H1 (cell line): ENCODE results near the gene TCERG1L. TPM values are rescaled to one million over a fixed set of nuclear protein-coding genes. Genes with fewer than 3 reads are reported as not detected.

ENCODE experiments used
- CTCF ChIA-PET: fragments of 300-600 bp; sonication (Branson Sonifier 250); formaldehyde crosslinking; loops from one replicate; lab custom pipeline; 2021; ENCODE audit not compliant: partially characterized antibody; lab: Charles Lee
- POLR2A ChIA-PET: fragments of 300-600 bp; sonication (Branson Sonifier 250); formaldehyde crosslinking; loops from one replicate; lab custom pipeline; 2021; ENCODE audit warnings: inconsistent platforms; ENCODE audit not compliant: partially characterized antibody; lab: Charles Lee
- DNase-seq, 2 experiments: peaks; one replicate each; pipeline versions ENCODE4 v3.0.0 to v3.0.0-alpha.2; 2010 to 2022; ENCODE audit warnings: low spot score in 2 of 2, low read depth in 1 of 2, mixed read lengths in 1 of 2
- FAIRE-seq: peaks from 2 replicates; lab custom pipeline; 2011; peaks lifted over from hg19 to GRCh38; lab: Jason Lieb, UNC
- H2AFZ ChIP-seq: 2 replicates; pipeline ENCODE4 v1.8.1; 2012; ENCODE audit warnings: low read length, inconsistent platforms
- H2AK5ac ChIP-seq: 2 replicates; pipeline ENCODE4 v1.6.1; 2013; ENCODE audit warnings: low read depth, low read length
- H2BK120ac ChIP-seq: replicated peaks from 2 replicates; pipeline ENCODE3; 2013; ENCODE audit warnings: low read depth, low read length, inconsistent platforms
- H2BK12ac ChIP-seq: 2 replicates; pipeline ENCODE4 v1.6.1; 2013; ENCODE audit warnings: low read depth, low read length
- H2BK15ac ChIP-seq: 2 replicates; pipeline ENCODE4 v1.6.1; 2013; ENCODE audit warnings: low read length
- H2BK20ac ChIP-seq: 2 replicates; pipeline ENCODE4 v1.6.1; 2013; ENCODE audit warnings: low read length
- H2BK5ac ChIP-seq: 2 replicates; pipeline ENCODE4 v1.6.1; 2013; ENCODE audit warnings: low read depth, low read length
- H3K14ac ChIP-seq: 2 replicates; pipeline ENCODE4 v1.6.1; 2013; ENCODE audit warnings: inconsistent platforms; ENCODE audit not compliant: insufficient read length
- H3K18ac ChIP-seq: 2 replicates; pipeline ENCODE4 v1.6.1; 2013; ENCODE audit warnings: low read length; ENCODE audit errors: extremely low read depth
- H3K23ac ChIP-seq: 2 replicates; pipeline ENCODE4 v1.6.1; 2013; ENCODE audit warnings: inconsistent platforms; ENCODE audit not compliant: insufficient read length
- H3K23me2 ChIP-seq: 2 replicates; pipeline ENCODE4 v1.6.1; 2013; ENCODE audit warnings: low read depth, low read length
- H3K27ac ChIP-seq: 2 replicates; pipeline ENCODE4 v1.6.1; 2011; ENCODE audit warnings: low read depth, low read length, inconsistent platforms
- H3K27me3 ChIP-seq, 4 experiments: replicated peaks in 1 of 4; 1 replicate in 1 of 4; 2 replicates in 3 of 4; pipeline versions ENCODE4 v1.6.1 to v1.8.1; 2011 to 2013; ENCODE audit warnings: low read length in 3 of 4, mild to moderate bottlenecking in 3 of 4, inconsistent platforms in 2 of 4, mixed read lengths in 2 of 4, moderate library complexity in 1 of 4; ENCODE audit not compliant: control insufficient read depth in 3 of 4, insufficient read depth in 3 of 4; ENCODE audit errors: extremely low read depth in 1 of 4
- H3K36me3 ChIP-seq, 4 experiments: 2 replicates each; pipeline versions ENCODE4 v1.6.1 to v1.8.1; 2011 to 2013; ENCODE audit warnings: mild to moderate bottlenecking in 4 of 4, low read length in 3 of 4, moderate library complexity in 2 of 4, control low read depth in 1 of 4, inconsistent platforms in 1 of 4; ENCODE audit not compliant: insufficient read depth in 4 of 4, control insufficient read depth in 2 of 4
- H3K4ac ChIP-seq: replicated peaks from 2 replicates; pipeline ENCODE3; 2013; ENCODE audit warnings: low read length, low read depth, mixed read lengths, inconsistent platforms; ENCODE audit not compliant: insufficient read length
- H3K4me1 ChIP-seq, 4 experiments: replicated peaks in 1 of 4; 1 replicate in 1 of 4; 2 replicates in 3 of 4; pipeline versions ENCODE4 v1.6.1 to v1.8.1; 2011 to 2013; ENCODE audit warnings: low read length in 3 of 4, inconsistent platforms in 2 of 4, mixed read lengths in 1 of 4; ENCODE audit not compliant: insufficient read depth in 4 of 4, control insufficient read depth in 3 of 4
- H3K4me2 ChIP-seq, 2 experiments: 2 replicates each; pipeline versions ENCODE4 v1.6.1 to v1.8.1; 2011 to 2013; ENCODE audit warnings: low read depth in 2 of 2, low read length in 2 of 2, control low read depth in 1 of 2, inconsistent platforms in 1 of 2, mild to moderate bottlenecking in 1 of 2; ENCODE audit not compliant: insufficient read depth in 1 of 2
- H3K4me3 ChIP-seq, 4 experiments: fragments of 200-600, 300-600 bp in 1 of 4; sonication (generic), shearing (Covaris generic), sonication (Bioruptor Twin) in 1 of 4; 2 replicates each; pipeline versions ENCODE4 v1.5.1 to v1.8.1; 2011 to 2016; ENCODE audit warnings: low read length in 4 of 4, low read depth in 3 of 4, control low read depth in 2 of 4, inconsistent platforms in 2 of 4, mild to moderate bottlenecking in 2 of 4, mixed read lengths in 1 of 4, moderate library complexity in 1 of 4; ENCODE audit not compliant: insufficient read depth in 2 of 4; ENCODE audit errors: extremely low read depth in 1 of 4
- H3K56ac ChIP-seq: replicated peaks from 2 replicates; pipeline ENCODE3; 2013; ENCODE audit warnings: low read depth, mild to moderate bottlenecking, mixed read lengths, low read length, inconsistent platforms; ENCODE audit not compliant: insufficient read length
- H3K79me1 ChIP-seq: 2 replicates; pipeline ENCODE4 v1.6.1; 2013; ENCODE audit warnings: low read depth, low read length, control low read depth
- H3K79me2 ChIP-seq, 2 experiments: 2 replicates each; pipeline versions ENCODE4 v1.6.1 to v1.8.1; 2012 to 2013; ENCODE audit warnings: low read length in 2 of 2, mild to moderate bottlenecking in 2 of 2, inconsistent platforms in 1 of 2; ENCODE audit not compliant: insufficient read depth in 2 of 2, control insufficient read depth in 1 of 2
- H3K9ac ChIP-seq, 4 experiments: replicated peaks in 1 of 4; 1 replicate in 1 of 4; 2 replicates in 3 of 4; pipeline versions ENCODE4 v1.6.1 to v1.8.1; 2011 to 2013; ENCODE audit warnings: low read depth in 3 of 4, low read length in 3 of 4, control low read depth in 2 of 4, mild to moderate bottlenecking in 2 of 4, moderate library complexity in 2 of 4, inconsistent platforms in 1 of 4; ENCODE audit errors: extremely low read depth in 1 of 4
- H3K9me3 ChIP-seq, 2 experiments: 2 replicates each; pipeline versions ENCODE4 v1.6.1 to v1.8.1; 2012 to 2013; ENCODE audit warnings: mild to moderate bottlenecking in 2 of 2, moderate library complexity in 2 of 2, control low read depth in 1 of 2, inconsistent platforms in 1 of 2, low read depth in 1 of 2, low read length in 1 of 2, mixed read lengths in 1 of 2; ENCODE audit not compliant: insufficient read depth in 2 of 2
- H4K20me1 ChIP-seq, 2 experiments: replicated peaks in 1 of 2; 2 replicates each; pipeline versions ENCODE3 to v1.8.1; 2011 to 2013; ENCODE audit warnings: inconsistent platforms in 2 of 2, low read length in 2 of 2, mild to moderate bottlenecking in 1 of 2; ENCODE audit not compliant: insufficient read depth in 2 of 2, control insufficient read depth in 1 of 2
- H4K5ac ChIP-seq: 2 replicates; pipeline ENCODE4 v1.6.1; 2013; ENCODE audit warnings: low read length, low read depth, mixed read lengths, inconsistent platforms; ENCODE audit not compliant: insufficient read length
- H4K8ac ChIP-seq: 2 replicates; pipeline ENCODE4 v1.8.0; 2013; ENCODE audit warnings: mild to moderate bottlenecking, moderate library complexity, low read length, inconsistent platforms; ENCODE audit not compliant: insufficient read depth; ENCODE audit errors: extremely low read depth
- H4K91ac ChIP-seq: replicated peaks from 2 replicates; pipeline ENCODE3; 2013; ENCODE audit warnings: low read length, mixed read lengths, inconsistent platforms; ENCODE audit not compliant: insufficient read length
- MAFK ChIP-seq: IDR thresholded peaks from 2 replicates; pipeline ENCODE4 v1.6.1; 2012; ENCODE audit warnings: low read depth, mild to moderate bottlenecking, improper control_type of control experiment, low read length
- POU5F1 ChIP-seq: IDR thresholded peaks from 2 replicates; pipeline ENCODE4 v1.6.1; 2011; ENCODE audit warnings: low read depth, mild to moderate bottlenecking, low read length, moderate library complexity
- SP1 ChIP-seq: IDR thresholded peaks from 2 replicates; pipeline ENCODE4 v1.6.1; 2011; ENCODE audit warnings: low read depth, low read length
- TBP ChIP-seq: IDR thresholded peaks from 2 replicates; pipeline ENCODE4 v1.6.1; 2011; ENCODE audit warnings: low read depth, low read length, improper control_type of control experiment
- TEAD4 ChIP-seq: IDR thresholded peaks from 2 replicates; pipeline ENCODE4 v1.6.1; 2012; ENCODE audit warnings: low read depth, low read length, inconsistent platforms, mixed read lengths
- YY1 ChIP-seq: IDR thresholded peaks from 2 replicates; pipeline ENCODE4 v1.6.1; 2011; ENCODE audit warnings: low read depth, mild to moderate bottlenecking, low read length
- WGBS, 2 experiments: shearing (Covaris generic) in 1 of 2; methylation state at CpG; one replicate each; pipeline versions ENCODE4 v1.1.6 to v1.1.7; 2013 to 2015; ENCODE audit warnings: low lambda C conversion rate in 2 of 2, mixed read lengths in 2 of 2, inconsistent platforms in 1 of 2, low coverage in 1 of 2, missing lambda C conversion rate in 1 of 2; ENCODE audit not compliant: insufficient replicate concordance in 2 of 2, insufficient coverage in 1 of 2, insufficient read length in 1 of 2; ENCODE audit errors: extremely low coverage in 1 of 2, missing lambda C conversion rate in 1 of 2; 5-methylcytosine and 5-hydroxymethylcytosine counted together
- polyA plus RNA-seq, 7 experiments: library from polyadenylated mRNA; depleted of rRNA in 3 of 7; stranded (reverse) in 5 of 7; unstranded in 2 of 7; fragments of >200 nt in 5 of 7; fragments of 200-250 nt in 2 of 7; gene quantifications; 1 replicate in 5 of 7; 2 replicates in 1 of 7; 4 replicates in 1 of 7; pipeline versions ENCODE4 v1.2.1 to v1.2.3, GENCODE V29; 2011 to 2013; ENCODE audit warnings: missing spikeins in 2 of 7, mixed read lengths in 2 of 7
- total RNA-seq: library from RNA; stranded (reverse); fragmentation: NEBNext Ultra II Directional; extraction: Animal tissue kit (Norgen Biotek cat#: 25700); gene quantifications from 2 replicates; pipeline ENCODE4 v1.2.1, GENCODE V29; 2021
- TF ChIP-seq, protein P1 (sequence below): IDR thresholded peaks from 2 replicates; pipeline ENCODE4 v1.6.1; 2011; ENCODE audit warnings: low read length, improper control_type of control experiment
- TF ChIP-seq, protein P2 (sequence below): IDR thresholded peaks from 2 replicates; pipeline ENCODE4 v1.6.1; 2012; ENCODE audit warnings: inconsistent platforms

The TCERG1L gene
- total and polyA plus RNA-seq, 2 of the 8 experiments (the other 6 are each of a cell fraction or from before 2014, with no cell fraction given): 3.9 to 6.9 TPM

DNA sequence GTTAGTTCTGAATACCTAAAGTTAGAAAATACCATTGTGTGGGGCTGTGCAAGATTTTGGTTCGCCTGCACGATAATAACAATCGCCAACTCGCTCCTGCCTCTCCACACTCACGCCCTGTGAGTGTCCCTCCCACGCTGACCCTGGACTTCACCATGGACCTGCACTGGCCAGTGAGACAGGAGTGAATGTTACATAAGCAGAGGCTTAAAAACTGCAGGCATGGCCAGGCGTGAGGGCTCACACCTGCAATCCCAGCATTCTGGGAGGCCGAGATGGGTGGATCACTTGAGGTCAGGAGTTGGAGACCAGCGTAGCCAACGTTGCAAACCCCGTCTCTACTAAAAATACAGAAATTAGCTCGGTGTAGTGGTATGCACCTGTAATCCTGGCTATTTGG lies 68.4 kb downstream of the TCERG1L start:
- Histone ChIP-seq H2BK5ac (no peak overlapping the region), H3K56ac (no peak overlapping the region), H3K36me3 (no peaks in the 10 kb centered on the region), H4K91ac (no peak overlapping the region), H3K9ac (no peak overlapping the region), H3K4me1 (no peaks in the 10 kb centered on the region; a peak in 1 of 7 replicates), H2AFZ (no peak overlapping the region), H4K8ac (no peak overlapping the region), H3K4me2 (no peak overlapping the region), H2BK12ac (no peak overlapping the region), H2BK20ac (no peak overlapping the region), H2BK120ac (no peak overlapping the region), H3K79me2 (no peaks in the 10 kb centered on the region), H3K14ac (no peak overlapping the region), H4K5ac (no peak overlapping the region), H3K4me3 (no peak overlapping the region), H2AK5ac (no peak overlapping the region), H3K27ac (no peak overlapping the region), H3K79me1 (peaks cover 3% of the 10 kb centered on the region; the same call in 1 of the 2 replicates), H3K23ac (no peak overlapping the region), H4K20me1 (peaks cover 0 to 3% of the 10 kb centered on the region in 2 experiments), H3K18ac (no peak overlapping the region), H3K9me3 (no peaks in the 10 kb centered on the region), H3K23me2 (peaks cover 5% of the 10 kb centered on the region; the same call in 1 of the 2 replicates), H2BK15ac (no peak overlapping the region), H3K27me3 (no peaks in the 10 kb centered on the region), H3K4ac (no peak overlapping the region)
- POLR2A ChIA-PET: no interaction called here
- CTCF ChIA-PET: interaction anchor here (0.8 to 1.4 kb wide), 12 partner anchors 8 to 633 kb away, joined by 3 to 6 read pairs (median 3); no protein-coding TSS in a partner anchor
- FAIRE-seq (no peak), DNase-seq (no peak)
- 89% methylated on average over 12 of the region's 12 CpGs; no CpG with 5 or more reads in 1 of the 2 experiments for WGBS, 2 experiments
- no peak for TF ChIP-seq YY1
- no peak for TF ChIP-seq SP1
- TF ChIP-seq TEAD4: no peak
- TF ChIP-seq, protein P1, sequence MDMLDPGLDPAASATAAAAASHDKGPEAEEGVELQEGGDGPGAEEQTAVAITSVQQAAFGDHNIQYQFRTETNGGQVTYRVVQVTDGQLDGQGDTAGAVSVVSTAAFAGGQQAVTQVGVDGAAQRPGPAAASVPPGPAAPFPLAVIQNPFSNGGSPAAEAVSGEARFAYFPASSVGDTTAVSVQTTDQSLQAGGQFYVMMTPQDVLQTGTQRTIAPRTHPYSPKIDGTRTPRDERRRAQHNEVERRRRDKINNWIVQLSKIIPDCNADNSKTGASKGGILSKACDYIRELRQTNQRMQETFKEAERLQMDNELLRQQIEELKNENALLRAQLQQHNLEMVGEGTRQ: no peak
- TF ChIP-seq MAFK: no peak
- TF ChIP-seq, protein P2, sequence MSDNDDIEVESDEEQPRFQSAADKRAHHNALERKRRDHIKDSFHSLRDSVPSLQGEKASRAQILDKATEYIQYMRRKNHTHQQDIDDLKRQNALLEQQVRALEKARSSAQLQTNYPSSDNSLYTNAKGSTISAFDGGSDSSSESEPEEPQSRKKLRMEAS: no peak
- TF ChIP-seq TBP: no peak
- no peak for TF ChIP-seq POU5F1
